ENCODE measurements around the gene CYTH3. TPM values are rescaled to one million over a fixed set of nuclear protein-coding genes. Genes with fewer than 3 reads are reported as not detected.

The CYTH3 gene
- total and polyA plus RNA-seq, 2 of the 8 experiments (the other 6 are each of a cell fraction or from before 2014, with no cell fraction given): 10.3 to 11.9 TPM

DNA sequence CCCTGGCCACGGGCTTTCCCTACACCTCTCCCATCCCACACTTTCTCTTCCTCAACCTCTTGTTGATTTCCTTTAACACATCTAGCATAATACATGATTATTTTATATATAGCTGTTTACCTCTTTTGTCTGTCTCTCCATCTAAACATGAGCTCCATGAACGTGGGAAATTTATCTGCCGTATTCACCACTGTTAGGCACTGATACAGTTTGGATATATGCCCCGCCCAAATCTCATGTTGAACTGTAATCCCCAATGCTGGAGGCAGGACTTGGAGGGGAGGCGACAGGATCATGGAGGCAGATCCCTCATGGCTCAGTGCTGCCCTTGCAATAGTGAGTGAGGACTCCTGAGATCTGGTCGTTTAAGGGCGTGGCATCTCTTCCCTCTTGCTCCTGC lies 5.7 kb downstream of the CYTH3 start:
- Histone ChIP-seq H4K8ac (ENCODE audit: extremely low read depth, insufficient read depth, low read length) (no peak overlapping the region; the same call in 1 of the 2 replicates), H3K56ac (replicated peaks; ENCODE audit: insufficient read length, low read depth, low read length) (no peak overlapping the region), H3K18ac (ENCODE audit: extremely low read depth, low read length) (no peak overlapping the region), H2BK5ac (ENCODE audit: low read depth, low read length) (no peak overlapping the region), H3K4ac (replicated peaks; ENCODE audit: insufficient read length, low read depth, low read length) (no peak overlapping the region), H3K4me3 (ENCODE audit: extremely low read depth in 1 of 4, insufficient read depth in 2 of 4, low read depth in 3 of 4, low read length in 4 of 4) (no peak overlapping the region), H4K91ac (replicated peaks; ENCODE audit: insufficient read length, low read length) (no peak overlapping the region), H3K27ac (ENCODE audit: low read depth, low read length) (no peak overlapping the region), H2BK20ac (ENCODE audit: low read length) (no peak overlapping the region), H3K4me1 (replicated peaks in 1 of 4; ENCODE audit: control insufficient read depth in 3 of 4, insufficient read depth in 4 of 4, low read length in 3 of 4) (peaks cover 0 to 10% (median 6%) of the 10 kb centered on the region in 4 experiments; a peak in 5 of 7 replicates), H2AFZ (ENCODE audit: low read length) (no peak overlapping the region), H2BK12ac (ENCODE audit: low read depth, low read length) (no peak overlapping the region), H3K79me1 (ENCODE audit: low read depth, low read length) (peaks cover 13% of the 10 kb centered on the region; the same call in 1 of the 2 replicates), H3K4me2 (ENCODE audit: insufficient read depth in 1 of 2, low read depth in 2 of 2, low read length in 2 of 2) (no peak overlapping the region), H2BK120ac (replicated peaks; ENCODE audit: low read depth, low read length) (no peak overlapping the region), H3K36me3 (ENCODE audit: control insufficient read depth in 2 of 4, insufficient read depth in 4 of 4, low read length in 3 of 4) (no peaks in the 10 kb centered on the region), H3K27me3 (replicated peaks in 1 of 4; ENCODE audit: control insufficient read depth in 3 of 4, extremely low read depth in 1 of 4, insufficient read depth in 3 of 4, low read length in 3 of 4) (peaks cover 0 to 8% (median 5%) of the 10 kb centered on the region in 4 experiments; a peak in 4 of 7 replicates), H3K23me2 (ENCODE audit: low read depth, low read length) (peaks cover 7% of the 10 kb centered on the region; the same call in 1 of the 2 replicates), H3K23ac (ENCODE audit: insufficient read length) (no peak overlapping the region), H2BK15ac (ENCODE audit: low read length) (no peak overlapping the region), H2AK5ac (ENCODE audit: low read depth, low read length) (no peak overlapping the region), H3K9me3 (ENCODE audit: insufficient read depth in 2 of 2, low read depth in 1 of 2, low read length in 1 of 2) (no peaks in the 10 kb centered on the region), H3K9ac (replicated peaks in 1 of 4; ENCODE audit: extremely low read depth in 1 of 4, low read depth in 3 of 4, low read length in 3 of 4) (no peak overlapping the region), H3K14ac (ENCODE audit: insufficient read length) (no peak overlapping the region), H3K79me2 (ENCODE audit: control insufficient read depth in 1 of 2, insufficient read depth in 2 of 2, low read length in 2 of 2) (peaks cover 0 to 37% of the 10 kb centered on the region in 2 experiments; a peak in 1 of 4 replicates), H4K20me1 (replicated peaks in 1 of 2; ENCODE audit: control insufficient read depth in 1 of 2, insufficient read depth in 2 of 2, low read length in 2 of 2) (peaks cover 2 to 10% of the 10 kb centered on the region in 2 experiments), H4K5ac (ENCODE audit: insufficient read length, low read depth, low read length) (no peak overlapping the region)
- WGBS, 2 experiments (ENCODE audit: extremely low coverage in 1 of 2, insufficient coverage in 1 of 2, insufficient read length in 1 of 2, insufficient replicate concordance in 2 of 2, low coverage in 1 of 2, low lambda C conversion rate in 2 of 2, missing lambda C conversion rate in 1 of 2): 91% methylated on average over 7 of the region's 7 CpGs; no CpG with 5 or more reads in 1 of the 2 experiments
- CTCF ChIA-PET (ENCODE audit: partially characterized antibody): interaction anchor here (0.9 to 4.6 kb wide), 9 partner anchors 10 to 145 kb away, joined by 3 to 25 read pairs (median 5); no protein-coding TSS in a partner anchor
- TF ChIP-seq, protein P1, sequence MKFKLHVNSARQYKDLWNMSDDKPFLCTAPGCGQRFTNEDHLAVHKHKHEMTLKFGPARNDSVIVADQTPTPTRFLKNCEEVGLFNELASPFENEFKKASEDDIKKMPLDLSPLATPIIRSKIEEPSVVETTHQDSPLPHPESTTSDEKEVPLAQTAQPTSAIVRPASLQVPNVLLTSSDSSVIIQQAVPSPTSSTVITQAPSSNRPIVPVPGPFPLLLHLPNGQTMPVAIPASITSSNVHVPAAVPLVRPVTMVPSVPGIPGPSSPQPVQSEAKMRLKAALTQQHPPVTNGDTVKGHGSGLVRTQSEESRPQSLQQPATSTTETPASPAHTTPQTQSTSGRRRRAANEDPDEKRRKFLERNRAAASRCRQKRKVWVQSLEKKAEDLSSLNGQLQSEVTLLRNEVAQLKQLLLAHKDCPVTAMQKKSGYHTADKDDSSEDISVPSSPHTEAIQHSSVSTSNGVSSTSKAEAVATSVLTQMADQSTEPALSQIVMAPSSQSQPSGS (IDR thresholded peaks at IDR 0.05; ENCODE audit: low read length): no peak
- TF ChIP-seq BRCA1 (IDR thresholded peaks at IDR 0.05; ENCODE audit: low read depth, low read length): no peak
- no peak for TF ChIP-seq POLR2A (IDR thresholded peaks at IDR 0.05; ENCODE audit: control extremely low read depth in 1 of 2, low read depth in 2 of 2, low read length in 2 of 2)
- TF ChIP-seq EGR1 (IDR thresholded peaks at IDR 0.05; ENCODE audit: borderline replicate concordance, low read depth, low read length): no peak
- TF ChIP-seq POLR2AphosphoS5 (IDR thresholded peaks at IDR 0.05; ENCODE audit: low read depth, low read length): no peak
- TF ChIP-seq SP4 (IDR thresholded peaks at IDR 0.05; ENCODE audit: low read length): no peak
- TF ChIP-seq, protein P2, sequence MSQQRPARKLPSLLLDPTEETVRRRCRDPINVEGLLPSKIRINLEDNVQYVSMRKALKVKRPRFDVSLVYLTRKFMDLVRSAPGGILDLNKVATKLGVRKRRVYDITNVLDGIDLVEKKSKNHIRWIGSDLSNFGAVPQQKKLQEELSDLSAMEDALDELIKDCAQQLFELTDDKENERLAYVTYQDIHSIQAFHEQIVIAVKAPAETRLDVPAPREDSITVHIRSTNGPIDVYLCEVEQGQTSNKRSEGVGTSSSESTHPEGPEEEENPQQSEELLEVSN (IDR thresholded peaks at IDR 0.05): no peak
- TF ChIP-seq RAD21 (IDR thresholded peaks at IDR 0.05 in 1 of 2, conservative IDR thresholded peaks at IDR 0.05 in 1 of 2; ENCODE audit: low read depth in 2 of 2, low read length in 2 of 2): no peak
- no peak for TF ChIP-seq SP1 (IDR thresholded peaks at IDR 0.05; ENCODE audit: low read depth, low read length)
- no peak for FAIRE-seq
- POLR2A ChIA-PET (ENCODE audit: partially characterized antibody): interaction anchor here (0.5 to 0.9 kb wide), 2 partner anchors 8 to 130 kb away, joined by 3 to 4 read pairs; no protein-coding TSS in a partner anchor
- DNase-seq (ENCODE audit: low read depth in 1 of 2, low spot score in 2 of 2): no peak

All from H1 (cell line).